GM12872 (cell line): Measurements from ENCODE around the gene MGRN1.

ENCODE experiments used
- CTCF ChIP-seq: IDR thresholded peaks from 3 replicates; pipeline ENCODE4 v1.5.1; 2011; ENCODE audit warnings: low read depth, mild to moderate bottlenecking, low read length, moderate library complexity; ENCODE audit not compliant: insufficient read depth

Gene MGRN1

GRCh38 chr16:4704913-4705312 is 80.3 kb downstream of the MGRN1 start:
- TF ChIP-seq CTCF: no peak

GRCh38 chr16:4706871-4707270 is 82.2 kb downstream of the MGRN1 start:
- TF ChIP-seq CTCF: no peak

- TF ChIP-seq CTCF: no peak
These were observed 84.9 kb downstream of the MGRN1 start for GRCh38 chr16:4709481-4709880.

GRCh38 chr16:4713663-4714501 is 89.3 kb downstream of the MGRN1 start:
- TF ChIP-seq CTCF: no peak

GRCh38 chr16:4714996-4715395 is 90.4 kb downstream of the MGRN1 start:
- TF ChIP-seq CTCF: no peak

GRCh38 chr16:4718466-4718865 is 93.8 kb downstream of the MGRN1 start:
- no peak for TF ChIP-seq CTCF

GRCh38 chr16:4723071-4723767 is 98.6 kb downstream of the MGRN1 start:
- TF ChIP-seq CTCF: no peak
